WTC11 (cell line): ENCODE results near the gene MOB1B.

Experiments used
- ESRRA ChIP-seq: sonication (generic); formaldehyde crosslinking; IDR thresholded peaks from 2 replicates; pipeline ENCODE4 v1.8.1; 2022; ENCODE audit warnings: mild to moderate bottlenecking, missing genetic modification reagents, borderline replicate concordance
- GABPB1 ChIP-seq: sonication (generic); formaldehyde crosslinking; IDR thresholded peaks from 2 replicates; pipeline ENCODE4 v1.8.1; 2023; ENCODE audit warnings: mild to moderate bottlenecking, missing genetic modification reagents
- JAZF1 ChIP-seq: fragments of 250-450 bp; sonication (Bioruptor Pico); IDR thresholded peaks from 2 replicates; pipeline ENCODE4 v1.9.0; 2021; ENCODE audit warnings: moderate library complexity, mild to moderate bottlenecking, inconsistent platforms
- JUN ChIP-seq: sonication (generic); formaldehyde crosslinking; IDR thresholded peaks from 2 replicates; pipeline ENCODE4 v1.8.0; 2023; ENCODE audit warnings: mild to moderate bottlenecking, missing genetic modification reagents
- KAT7 ChIP-seq: sonication (generic); formaldehyde crosslinking; IDR thresholded peaks from 2 replicates; pipeline ENCODE4 v1.8.1; 2023; ENCODE audit warnings: missing genetic modification reagents, mild to moderate bottlenecking, borderline replicate concordance
- OVOL2 ChIP-seq: fragments of 250-450 bp; sonication (Bioruptor Pico); IDR thresholded peaks from 2 replicates; pipeline ENCODE4 v1.9.0; 2021; ENCODE audit warnings: mild to moderate bottlenecking, borderline replicate concordance
- TF ChIP-seq, protein P1 (sequence below): fragments of 200-600 bp; IDR thresholded peaks from 2 replicates; pipeline ENCODE4 v1.8.0; 2022; ENCODE audit warnings: antibody characterized with exemption
- TF ChIP-seq, protein P2 (sequence below): sonication (generic); formaldehyde crosslinking; IDR thresholded peaks from 2 replicates; pipeline ENCODE4 v1.8.1; 2023; ENCODE audit warnings: mild to moderate bottlenecking, missing genetic modification reagents, moderate library complexity
- TF ChIP-seq, protein P3 (sequence below): sonication (generic); formaldehyde crosslinking; conservative IDR thresholded peaks from 2 replicates; pipeline ENCODE4 v1.8.1; 2023; ENCODE audit warnings: mild to moderate bottlenecking, low read depth, missing genetic modification reagents, moderate library complexity
- TF ChIP-seq, protein P4 (sequence below): fragments of 250-450 bp; sonication (Bioruptor Pico); IDR thresholded peaks from 2 replicates; pipeline ENCODE4 v1.8.0; 2021; ENCODE audit warnings: mild to moderate bottlenecking

DNA sequence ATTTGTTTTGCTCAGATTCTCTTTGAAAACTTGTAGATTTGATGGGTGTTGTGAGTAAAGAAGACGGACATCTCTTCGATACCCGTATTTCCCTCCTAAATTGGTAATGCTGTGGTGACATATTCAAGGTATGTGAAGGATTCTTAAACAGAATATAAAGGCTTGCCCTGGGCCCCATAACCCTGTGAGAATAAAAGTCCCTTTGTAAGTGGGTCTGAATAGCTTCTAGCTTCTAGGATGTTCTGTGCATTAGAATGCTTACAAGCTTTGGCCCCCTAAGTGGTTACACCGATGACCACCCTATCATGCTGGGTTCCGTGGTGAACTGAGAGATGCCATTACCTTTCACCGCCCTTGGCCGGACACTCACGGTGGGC, 574 bp upstream of the MOB1B start:
- no peak for TF ChIP-seq JUN (CRISPR knock-in tag)
- no peak for TF ChIP-seq ESRRA (CRISPR knock-in tag)
- TF ChIP-seq JAZF1: no peak
- TF ChIP-seq, protein P1, sequence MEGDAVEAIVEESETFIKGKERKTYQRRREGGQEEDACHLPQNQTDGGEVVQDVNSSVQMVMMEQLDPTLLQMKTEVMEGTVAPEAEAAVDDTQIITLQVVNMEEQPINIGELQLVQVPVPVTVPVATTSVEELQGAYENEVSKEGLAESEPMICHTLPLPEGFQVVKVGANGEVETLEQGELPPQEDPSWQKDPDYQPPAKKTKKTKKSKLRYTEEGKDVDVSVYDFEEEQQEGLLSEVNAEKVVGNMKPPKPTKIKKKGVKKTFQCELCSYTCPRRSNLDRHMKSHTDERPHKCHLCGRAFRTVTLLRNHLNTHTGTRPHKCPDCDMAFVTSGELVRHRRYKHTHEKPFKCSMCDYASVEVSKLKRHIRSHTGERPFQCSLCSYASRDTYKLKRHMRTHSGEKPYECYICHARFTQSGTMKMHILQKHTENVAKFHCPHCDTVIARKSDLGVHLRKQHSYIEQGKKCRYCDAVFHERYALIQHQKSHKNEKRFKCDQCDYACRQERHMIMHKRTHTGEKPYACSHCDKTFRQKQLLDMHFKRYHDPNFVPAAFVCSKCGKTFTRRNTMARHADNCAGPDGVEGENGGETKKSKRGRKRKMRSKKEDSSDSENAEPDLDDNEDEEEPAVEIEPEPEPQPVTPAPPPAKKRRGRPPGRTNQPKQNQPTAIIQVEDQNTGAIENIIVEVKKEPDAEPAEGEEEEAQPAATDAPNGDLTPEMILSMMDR: no peak
- TF ChIP-seq, protein P2, sequence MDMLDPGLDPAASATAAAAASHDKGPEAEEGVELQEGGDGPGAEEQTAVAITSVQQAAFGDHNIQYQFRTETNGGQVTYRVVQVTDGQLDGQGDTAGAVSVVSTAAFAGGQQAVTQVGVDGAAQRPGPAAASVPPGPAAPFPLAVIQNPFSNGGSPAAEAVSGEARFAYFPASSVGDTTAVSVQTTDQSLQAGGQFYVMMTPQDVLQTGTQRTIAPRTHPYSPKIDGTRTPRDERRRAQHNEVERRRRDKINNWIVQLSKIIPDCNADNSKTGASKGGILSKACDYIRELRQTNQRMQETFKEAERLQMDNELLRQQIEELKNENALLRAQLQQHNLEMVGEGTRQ: no peak
- TF ChIP-seq, protein P3, sequence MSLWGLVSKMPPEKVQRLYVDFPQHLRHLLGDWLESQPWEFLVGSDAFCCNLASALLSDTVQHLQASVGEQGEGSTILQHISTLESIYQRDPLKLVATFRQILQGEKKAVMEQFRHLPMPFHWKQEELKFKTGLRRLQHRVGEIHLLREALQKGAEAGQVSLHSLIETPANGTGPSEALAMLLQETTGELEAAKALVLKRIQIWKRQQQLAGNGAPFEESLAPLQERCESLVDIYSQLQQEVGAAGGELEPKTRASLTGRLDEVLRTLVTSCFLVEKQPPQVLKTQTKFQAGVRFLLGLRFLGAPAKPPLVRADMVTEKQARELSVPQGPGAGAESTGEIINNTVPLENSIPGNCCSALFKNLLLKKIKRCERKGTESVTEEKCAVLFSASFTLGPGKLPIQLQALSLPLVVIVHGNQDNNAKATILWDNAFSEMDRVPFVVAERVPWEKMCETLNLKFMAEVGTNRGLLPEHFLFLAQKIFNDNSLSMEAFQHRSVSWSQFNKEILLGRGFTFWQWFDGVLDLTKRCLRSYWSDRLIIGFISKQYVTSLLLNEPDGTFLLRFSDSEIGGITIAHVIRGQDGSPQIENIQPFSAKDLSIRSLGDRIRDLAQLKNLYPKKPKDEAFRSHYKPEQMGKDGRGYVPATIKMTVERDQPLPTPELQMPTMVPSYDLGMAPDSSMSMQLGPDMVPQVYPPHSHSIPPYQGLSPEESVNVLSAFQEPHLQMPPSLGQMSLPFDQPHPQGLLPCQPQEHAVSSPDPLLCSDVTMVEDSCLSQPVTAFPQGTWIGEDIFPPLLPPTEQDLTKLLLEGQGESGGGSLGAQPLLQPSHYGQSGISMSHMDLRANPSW (CRISPR knock-in tag): no peak
- no peak for TF ChIP-seq KAT7 (CRISPR knock-in tag)
- TF ChIP-seq, protein P4, sequence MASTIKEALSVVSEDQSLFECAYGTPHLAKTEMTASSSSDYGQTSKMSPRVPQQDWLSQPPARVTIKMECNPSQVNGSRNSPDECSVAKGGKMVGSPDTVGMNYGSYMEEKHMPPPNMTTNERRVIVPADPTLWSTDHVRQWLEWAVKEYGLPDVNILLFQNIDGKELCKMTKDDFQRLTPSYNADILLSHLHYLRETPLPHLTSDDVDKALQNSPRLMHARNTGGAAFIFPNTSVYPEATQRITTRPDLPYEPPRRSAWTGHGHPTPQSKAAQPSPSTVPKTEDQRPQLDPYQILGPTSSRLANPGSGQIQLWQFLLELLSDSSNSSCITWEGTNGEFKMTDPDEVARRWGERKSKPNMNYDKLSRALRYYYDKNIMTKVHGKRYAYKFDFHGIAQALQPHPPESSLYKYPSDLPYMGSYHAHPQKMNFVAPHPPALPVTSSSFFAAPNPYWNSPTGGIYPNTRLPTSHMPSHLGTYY (CRISPR knock-in tag): no peak
- TF ChIP-seq OVOL2 (CRISPR knock-in tag): no peak
- TF ChIP-seq GABPB1 (CRISPR knock-in tag): no peak
